ENCODE measurements around the gene DNTTIP2.

DNA sequence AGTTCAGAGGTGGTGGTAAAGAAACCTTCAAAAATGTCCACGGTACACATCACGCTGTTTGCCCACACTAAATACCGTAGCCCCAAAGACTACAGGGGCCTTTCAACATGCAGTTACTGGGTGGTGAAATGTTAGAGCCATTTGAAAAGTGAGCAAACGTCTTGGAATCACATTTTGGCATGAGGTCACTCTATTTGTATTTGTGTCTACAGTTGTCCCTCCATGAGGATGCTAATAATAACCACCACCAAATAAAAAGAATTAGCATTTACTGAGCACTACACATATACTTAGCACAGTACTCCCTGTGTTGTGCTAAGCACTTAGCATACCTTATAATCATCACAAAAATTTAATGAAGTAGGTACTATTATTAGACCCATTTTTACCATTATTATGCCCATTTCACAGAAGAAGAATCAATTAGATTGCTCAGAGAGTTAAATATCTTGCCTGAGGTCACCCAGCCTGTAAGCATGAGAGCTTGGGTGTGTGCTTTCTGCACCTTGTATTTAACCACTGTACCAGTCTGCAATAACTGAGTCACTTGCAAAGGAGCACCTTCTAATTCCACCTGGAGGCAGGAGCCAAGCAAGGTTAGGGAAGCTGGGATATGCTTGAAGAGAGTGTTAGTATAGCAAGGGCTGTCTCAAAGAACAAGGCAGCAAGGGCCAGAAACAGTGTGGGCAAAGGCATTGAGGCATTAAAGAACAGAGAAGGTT is 57.4 kb downstream of the DNTTIP2 start:
- TF ChIP-seq, protein P1, sequence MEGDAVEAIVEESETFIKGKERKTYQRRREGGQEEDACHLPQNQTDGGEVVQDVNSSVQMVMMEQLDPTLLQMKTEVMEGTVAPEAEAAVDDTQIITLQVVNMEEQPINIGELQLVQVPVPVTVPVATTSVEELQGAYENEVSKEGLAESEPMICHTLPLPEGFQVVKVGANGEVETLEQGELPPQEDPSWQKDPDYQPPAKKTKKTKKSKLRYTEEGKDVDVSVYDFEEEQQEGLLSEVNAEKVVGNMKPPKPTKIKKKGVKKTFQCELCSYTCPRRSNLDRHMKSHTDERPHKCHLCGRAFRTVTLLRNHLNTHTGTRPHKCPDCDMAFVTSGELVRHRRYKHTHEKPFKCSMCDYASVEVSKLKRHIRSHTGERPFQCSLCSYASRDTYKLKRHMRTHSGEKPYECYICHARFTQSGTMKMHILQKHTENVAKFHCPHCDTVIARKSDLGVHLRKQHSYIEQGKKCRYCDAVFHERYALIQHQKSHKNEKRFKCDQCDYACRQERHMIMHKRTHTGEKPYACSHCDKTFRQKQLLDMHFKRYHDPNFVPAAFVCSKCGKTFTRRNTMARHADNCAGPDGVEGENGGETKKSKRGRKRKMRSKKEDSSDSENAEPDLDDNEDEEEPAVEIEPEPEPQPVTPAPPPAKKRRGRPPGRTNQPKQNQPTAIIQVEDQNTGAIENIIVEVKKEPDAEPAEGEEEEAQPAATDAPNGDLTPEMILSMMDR (IDR thresholded peaks at IDR 0.05 in 8 of 11, conservative IDR thresholded peaks at IDR 0.05 in 3 of 11): no peak
- no peak for TF ChIP-seq POLR2AphosphoS5 (IDR thresholded peaks at IDR 0.05)
- no peak for TF ChIP-seq POLR2A (IDR thresholded peaks at IDR 0.05)
